Left renal pelvis (tissue), 4 donors: ENCODE data around the gene SNTG2. TPM values are rescaled to one million over a fixed set of nuclear protein-coding genes. Genes with fewer than 3 reads are reported as not detected.
A peak's percentile ranks its signal among the peaks of the same experiment; 100 is the strongest.

ENCODE experiments used
- DNase-seq, 4 donors: peaks; one replicate each; pipeline ENCODE4 v3.0.0-alpha.2; 2013; ENCODE audit warnings: low read depth in 4 of 4, low spot score in 3 of 4
- polyA plus RNA-seq, 4 donors: library from polyadenylated mRNA; unstranded; fragments of 120-200 nt; gene quantifications; one replicate each; pipeline ENCODE4 v1.2.1, GENCODE V29; 2013; ENCODE audit not compliant: insufficient read length in 4 of 4

Gene SNTG2
- polyA plus RNA-seq, 4 donors, result 1.8 to 2.5 (median 2.4) TPM

DNA sequence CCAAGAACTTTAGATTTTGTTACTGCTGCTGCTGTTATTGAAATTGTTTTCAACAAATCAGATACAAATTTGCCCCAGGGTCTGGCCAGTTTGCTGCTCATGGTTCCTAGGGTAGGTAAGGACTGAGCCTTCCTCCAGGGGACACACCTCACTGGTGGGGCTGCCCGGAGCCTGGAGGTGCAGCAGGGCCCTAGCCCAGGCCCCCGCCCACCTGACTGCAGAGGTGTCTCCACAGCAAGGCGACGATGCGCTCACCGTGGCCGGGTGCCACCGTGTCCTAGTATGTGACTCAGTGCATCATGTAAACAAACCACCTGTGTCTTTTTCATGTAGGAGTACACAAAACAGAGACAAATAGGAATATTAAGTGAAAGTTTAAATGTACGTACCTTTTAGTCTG lies 309.1 kb downstream of the SNTG2 start:
- DNase-seq, result no peak

DNA sequence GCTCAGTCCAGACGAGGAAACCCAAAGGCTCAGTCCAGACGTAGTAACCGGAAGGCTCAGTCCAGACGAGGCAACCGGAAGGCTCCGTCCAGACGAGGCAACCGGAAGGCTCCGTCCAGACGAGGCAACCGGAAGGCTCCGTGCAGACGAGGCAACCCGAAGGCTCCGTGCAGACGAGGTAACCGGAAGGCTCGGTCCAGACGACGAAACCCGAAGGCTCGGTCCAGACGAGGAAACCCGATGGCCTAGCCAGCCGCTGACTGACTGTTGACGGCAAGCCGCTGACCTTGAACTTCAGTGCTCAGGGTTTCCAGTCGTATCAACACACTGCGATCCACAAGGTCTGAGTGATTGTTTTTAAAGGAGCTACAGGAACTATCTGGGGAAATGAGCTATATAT lies 312.0 kb downstream of the SNTG2 start:
- DNase-seq, result no peak

DNA sequence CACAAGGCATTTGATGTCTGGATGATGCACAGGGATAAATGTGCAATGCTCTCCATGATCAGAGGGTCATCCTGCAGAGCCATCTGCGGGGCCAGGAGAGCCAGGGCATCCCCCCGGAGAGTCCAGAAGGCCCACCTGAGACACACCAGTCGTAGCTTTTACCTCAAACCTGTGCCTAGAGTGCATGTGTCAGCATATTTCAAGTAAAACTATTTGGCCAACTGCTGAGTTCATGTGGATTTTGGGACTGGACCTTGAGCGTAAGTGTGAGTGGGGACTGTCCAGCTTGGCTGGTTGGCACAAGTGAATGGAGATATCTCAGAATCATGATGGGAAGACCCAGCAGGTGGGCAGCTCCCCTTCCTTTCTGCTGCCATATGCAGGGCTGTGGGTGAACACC lies 314.8 kb downstream of the SNTG2 start:
- DNase-seq, result no peak

DNA sequence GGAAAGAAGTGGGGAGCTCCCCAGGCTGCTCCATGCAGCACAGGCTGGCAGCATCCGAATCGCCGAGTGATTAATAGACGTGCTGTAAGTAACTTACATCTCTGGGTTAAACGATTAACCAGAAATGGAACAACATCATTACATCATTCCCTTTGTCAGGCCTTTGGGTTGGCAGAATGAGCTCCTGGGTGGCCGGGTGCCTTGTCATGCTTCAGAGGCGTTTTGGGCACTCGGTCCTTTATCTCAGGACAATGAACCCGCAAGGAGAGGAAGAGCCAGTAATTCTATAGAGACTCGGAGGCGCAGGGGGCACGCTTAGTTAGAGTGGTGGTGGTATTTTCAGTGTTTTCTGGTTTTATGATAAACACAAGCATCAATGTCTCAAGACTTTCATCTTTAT lies 315.7 kb downstream of the SNTG2 start:
- no peak for DNase-seq

DNA sequence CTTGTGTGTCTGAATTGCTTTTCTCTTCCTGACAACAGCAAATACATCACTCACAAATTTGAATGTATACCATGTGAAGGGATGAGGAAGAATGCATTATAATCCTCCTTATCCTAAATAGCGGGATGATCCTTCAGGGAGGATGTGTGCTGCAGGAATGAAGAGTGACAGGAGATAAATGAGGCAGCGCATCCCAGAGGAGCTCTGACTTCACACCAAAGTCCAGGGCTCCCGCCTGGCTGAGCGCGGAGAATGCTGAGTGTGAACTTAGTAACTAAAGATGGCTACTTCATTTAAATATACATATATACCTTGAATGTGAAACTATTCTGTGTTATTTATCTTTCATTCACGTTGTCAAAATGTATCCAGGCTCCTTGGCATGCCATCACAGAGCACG lies 317.4 kb downstream of the SNTG2 start:
- peak in 2 of 4 donors; percentile 5 to 17 for DNase-seq

DNA sequence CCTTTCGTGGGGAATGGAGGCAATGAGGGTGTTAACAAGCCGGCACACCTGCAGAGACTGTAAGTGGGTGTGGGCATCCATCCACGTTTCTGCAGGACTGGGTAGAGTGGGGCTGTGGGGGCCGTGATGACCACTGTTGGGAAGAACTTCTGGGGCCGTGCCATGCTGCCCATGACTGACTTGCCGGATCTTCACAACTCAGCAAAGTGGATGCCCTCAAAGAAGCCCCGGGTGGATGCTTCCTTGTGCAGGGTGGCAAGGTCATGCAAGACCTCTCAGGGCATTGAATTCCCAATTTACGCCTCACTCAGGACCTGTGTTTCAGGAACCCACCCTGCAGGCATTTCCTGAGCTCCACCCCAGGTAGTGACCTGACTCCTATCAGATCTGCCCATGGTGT lies 319.2 kb downstream of the SNTG2 start:
- no peak for DNase-seq

DNA sequence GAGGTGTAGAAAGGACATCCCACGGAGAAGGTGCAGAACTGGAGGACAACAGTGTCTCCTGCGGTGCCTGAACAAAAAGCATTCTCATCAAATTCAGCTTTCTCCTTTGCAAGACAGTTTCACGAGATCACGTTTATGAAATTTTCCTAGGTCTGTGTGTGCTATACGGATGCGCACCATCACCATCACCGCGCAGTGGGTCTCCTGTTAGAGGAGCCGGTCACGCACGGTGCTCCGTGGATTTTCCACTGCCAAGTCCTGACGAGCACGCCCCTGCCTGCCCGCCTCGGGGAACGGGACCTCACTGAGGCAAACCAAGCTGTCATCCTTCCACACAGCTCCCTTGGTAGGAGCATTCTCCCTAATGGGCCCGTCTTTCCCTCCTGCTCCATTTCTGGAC lies 322.2 kb downstream of the SNTG2 start:
- DNase-seq, result no peak

DNA sequence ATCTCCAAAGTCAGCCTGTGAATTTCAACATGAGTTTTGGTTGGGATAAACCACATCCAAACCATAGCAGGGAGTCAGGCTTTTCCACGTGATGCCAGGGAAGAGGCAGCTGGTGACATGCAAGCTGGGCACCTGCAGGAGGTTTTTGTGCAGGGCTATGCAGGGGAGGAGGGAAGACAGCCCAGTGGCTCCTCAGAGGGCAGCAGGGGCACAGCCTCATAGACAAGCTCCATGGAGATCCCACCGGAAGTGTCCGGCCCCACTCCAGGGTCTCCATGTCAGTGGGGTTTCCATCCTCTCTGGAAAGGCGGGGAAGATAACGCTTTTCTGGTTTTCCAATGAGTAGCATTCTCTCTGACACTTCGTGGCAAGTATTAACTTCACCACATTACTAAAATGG lies 327.0 kb downstream of the SNTG2 start:
- DNase-seq, result no peak

DNA sequence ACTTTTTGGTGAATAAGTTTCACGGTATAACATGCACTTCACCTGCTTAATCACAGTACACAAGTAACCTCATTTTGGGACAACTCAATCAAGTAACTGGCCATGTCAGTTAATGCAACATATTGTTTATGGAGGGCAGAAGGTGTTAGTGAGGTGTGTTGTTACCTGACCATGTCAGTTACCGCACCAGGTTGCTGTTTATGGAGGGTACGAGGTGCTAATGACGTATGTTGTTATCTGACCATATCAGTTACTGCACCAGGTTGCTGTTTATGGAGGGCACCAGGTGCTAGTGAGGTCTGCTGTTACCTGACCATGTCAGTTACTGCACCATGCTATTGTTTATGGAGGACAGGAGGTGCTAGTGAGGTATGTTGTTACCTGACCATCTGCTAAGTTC lies 327.5 kb downstream of the SNTG2 start:
- no peak for DNase-seq

DNA sequence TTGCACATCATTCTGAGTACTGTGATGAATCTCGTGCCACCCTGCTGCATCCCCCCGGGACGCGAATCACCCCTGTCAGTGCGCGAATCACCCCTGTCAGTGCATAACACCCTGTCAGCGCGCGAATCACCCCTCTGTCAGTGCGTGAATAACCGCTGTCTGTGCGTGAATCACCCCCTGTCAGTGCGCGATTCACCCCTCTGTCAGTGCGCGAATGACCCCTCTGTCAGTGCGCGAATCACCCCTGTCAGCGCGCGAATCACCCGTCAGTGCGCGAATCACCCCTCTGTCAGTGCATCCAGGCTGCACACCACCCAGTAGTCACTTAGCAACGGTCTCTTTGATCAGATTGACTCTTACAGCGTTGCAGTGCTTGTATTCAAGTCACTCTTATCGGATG lies 328.2 kb downstream of the SNTG2 start:
- no peak for DNase-seq

DNA sequence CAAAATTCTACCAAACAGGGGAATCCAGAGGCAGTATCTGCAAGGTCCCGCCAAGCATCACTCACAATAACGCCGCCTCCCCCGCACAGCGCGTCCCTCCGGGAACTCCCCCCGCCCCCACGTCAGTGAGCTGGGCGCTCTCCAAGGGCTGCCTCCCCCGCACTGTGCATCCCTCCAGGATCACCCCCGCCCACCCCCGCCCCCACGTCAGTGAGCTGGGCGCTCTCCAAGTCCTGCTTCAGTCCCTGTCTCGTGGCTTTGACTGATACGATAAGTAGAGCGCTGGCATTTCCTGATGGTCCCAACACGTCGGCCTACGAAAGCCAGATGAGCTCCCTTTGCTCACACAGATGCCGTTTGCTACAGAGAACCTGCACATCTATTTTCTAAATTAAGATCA lies 331.9 kb downstream of the SNTG2 start:
- DNase-seq, result peak; percentile 27 to 39 (median 37)

DNA sequence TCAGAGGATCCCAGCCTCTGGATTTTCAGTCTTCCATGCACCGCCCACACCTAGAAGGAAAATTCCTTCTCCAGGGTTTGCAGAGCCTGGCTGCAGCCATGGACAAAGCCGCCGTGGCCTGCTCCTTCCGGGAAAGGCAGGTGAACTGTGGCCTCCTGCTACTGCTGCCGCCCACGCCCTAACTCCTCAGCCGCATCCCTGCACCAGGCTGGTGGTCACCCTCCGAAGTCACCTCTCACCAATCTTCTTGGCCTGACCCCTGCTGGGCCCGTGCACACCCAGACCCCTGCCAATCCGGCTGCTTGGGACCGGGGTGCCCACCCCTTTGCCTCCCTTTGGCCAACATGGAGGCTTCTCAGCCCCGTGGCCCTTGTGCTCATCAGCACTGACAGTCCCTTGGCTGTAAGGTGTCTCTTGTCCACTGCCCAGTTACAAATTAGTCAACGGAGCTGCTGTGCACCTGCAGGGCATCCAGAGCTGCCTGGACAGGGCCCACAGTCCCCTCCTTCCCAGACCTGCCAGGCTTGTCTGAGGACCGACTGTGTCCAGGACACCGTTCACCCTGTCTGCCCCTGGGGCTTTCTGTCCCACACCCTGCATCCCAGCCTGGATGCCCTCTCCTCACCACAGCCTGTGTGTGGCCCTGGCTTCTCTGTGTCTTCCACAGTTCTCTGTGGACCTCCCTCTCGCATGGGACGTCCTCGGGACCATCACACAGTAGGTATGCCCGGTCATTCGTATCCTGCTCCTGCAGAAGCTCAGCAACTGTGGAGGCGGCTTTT lies 332.6 kb downstream of the SNTG2 start:
- no peak for DNase-seq

DNA sequence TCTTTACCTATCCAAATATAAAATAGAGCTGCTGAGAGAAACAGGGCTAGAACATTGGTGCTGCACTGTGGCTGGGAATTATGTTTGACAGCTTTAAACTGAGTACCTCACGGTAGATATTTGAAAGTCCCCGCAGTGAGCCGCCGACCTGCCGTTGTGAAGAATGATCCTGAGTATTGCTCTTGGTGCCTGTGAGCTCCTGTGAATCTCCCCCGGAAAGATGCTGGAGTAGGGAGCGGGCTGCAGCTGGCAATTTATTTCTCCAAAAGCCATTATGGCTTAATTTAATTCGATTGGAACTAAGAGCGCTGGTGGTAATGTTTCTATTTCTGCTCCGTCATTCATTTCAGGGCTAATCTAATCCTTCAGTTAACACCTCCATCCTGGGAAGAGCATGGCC lies 333.2 kb downstream of the SNTG2 start:
- no peak for DNase-seq

DNA sequence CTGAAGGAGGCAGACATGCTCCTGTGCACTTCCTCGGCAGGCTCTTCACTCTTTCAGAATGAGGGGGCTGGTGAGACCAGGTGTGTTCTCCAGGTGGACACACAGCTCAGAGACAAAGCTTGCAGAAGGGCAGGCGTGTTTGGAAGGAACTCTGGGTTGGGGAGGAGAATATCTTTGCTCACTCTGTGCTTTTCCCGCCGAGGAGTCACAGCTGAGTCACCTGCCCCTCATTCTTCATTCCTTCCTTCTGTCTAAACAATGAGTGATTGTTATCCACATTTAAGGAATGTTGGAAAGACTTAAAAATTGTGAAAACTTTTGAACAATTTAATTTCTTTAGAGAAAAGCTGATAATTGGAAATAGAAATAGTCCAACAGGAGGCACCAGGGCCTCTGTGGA lies 336.3 kb downstream of the SNTG2 start:
- DNase-seq, result no peak

DNA sequence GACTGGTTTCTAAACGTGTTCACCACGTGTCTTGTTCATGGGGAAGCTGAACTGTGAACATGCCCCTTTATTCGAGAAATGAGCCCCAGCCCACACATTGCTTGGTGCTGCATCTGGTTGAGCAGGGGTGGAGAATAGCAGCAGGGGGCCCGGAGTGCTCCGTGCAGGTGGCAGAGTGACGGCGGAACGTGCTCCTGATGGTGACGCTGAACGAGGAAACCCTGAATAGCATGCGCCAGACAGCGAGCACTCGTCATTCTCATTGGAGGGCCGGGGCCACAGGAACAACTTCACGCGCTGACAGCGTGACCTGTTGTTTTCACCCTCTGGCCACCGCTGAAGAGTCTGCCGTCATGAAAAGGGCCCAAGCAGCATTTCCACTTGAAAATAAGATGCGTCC lies 336.8 kb downstream of the SNTG2 start:
- DNase-seq, result no peak

DNA sequence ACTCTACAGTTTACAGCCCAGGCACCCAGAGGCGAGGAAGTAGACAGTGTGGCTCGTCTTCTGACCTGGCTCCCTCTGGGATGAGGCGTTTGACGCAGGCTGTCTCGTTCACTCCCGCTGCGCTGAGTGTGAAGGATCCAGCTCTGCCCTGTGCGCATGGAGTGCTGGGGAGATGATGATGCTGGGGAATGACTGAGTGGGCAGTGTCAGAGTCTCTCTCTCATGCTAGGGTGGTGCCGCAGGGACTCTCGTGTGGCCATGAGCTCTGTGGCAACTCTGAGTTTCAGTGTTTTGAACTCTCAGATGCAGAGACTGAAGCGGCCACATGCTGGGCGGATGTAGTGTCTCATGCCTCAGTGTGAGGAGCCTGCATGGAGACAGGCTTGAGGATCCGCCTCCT lies 344.3 kb downstream of the SNTG2 start:
- no peak for DNase-seq

DNA sequence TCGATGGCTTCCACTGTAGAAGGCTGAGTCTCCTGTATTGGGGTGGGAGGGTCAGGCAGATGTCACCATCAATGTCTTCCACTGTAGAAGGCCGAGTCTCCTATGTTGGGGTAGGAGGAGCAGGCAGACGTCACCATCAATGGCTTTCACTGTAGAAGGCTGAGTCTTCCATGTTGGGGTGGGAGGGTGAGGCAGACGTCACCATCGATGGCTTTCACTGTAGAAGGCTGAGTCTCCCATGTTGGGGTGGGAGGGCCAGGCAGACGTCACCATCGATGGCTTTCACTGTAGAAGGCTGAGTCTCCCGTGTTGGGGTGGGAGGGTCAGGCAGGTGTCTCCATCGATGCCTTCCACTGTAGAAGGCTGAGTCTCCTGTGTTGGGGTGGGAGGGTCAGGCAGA lies 345.1 kb downstream of the SNTG2 start:
- DNase-seq, result no peak

DNA sequence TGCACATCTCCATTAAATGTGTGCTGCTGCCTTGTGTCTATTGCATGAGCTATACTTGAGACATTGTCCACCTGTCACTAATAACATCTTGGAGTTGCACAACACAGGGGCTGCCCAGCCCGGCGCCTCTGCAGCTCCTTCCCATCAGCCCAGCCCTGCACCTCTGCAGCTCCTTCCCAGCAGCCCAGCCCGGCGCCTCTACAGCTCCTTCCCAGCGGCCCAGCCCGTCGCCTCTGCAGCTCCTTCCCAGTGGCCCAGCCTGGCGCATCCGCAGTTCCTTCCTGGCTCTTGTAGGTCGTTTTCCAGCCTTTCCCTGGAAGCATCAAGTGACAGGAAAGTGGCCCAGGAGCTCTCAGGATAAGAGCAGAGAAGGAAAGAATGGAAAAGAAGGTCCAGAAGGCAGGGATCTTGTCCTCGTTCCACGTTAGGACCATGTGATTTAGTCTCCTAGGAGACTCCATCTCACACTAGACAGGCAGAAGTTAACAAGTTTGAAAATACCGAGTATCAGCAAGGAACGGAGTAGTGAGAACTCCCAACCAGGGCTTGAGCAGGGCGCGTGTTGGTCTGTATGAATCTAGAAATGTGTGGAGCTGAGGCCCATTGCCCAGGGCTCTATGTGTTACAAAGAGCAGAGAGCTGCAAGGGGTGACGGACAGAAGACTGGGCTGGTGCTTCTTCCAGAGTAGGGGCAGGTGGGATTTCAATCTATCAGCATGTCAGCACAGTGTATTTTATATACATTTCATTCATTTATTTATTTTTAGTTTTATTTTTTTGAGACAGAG lies 346.9 kb downstream of the SNTG2 start:
- DNase-seq, result no peak

DNA sequence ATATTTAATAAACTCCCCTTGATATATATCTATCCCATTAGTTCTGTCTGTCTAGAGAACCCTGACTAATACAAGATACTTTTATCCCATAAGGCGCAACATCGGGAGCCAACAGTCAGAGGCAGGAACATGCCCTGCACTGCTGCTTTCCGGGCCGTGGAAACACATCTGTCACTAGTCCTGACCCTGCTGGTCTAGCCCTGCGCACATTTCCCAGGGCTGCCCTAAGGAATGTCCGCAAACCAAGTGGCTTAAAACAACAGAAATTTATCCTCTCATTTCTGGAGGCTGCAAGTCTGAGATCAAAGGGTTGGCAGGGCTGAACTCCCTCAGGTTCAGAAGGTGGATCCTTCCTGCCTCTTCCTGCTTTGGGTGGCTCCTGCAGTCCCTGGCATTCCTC lies 348.4 kb downstream of the SNTG2 start:
- DNase-seq, result no peak

DNA sequence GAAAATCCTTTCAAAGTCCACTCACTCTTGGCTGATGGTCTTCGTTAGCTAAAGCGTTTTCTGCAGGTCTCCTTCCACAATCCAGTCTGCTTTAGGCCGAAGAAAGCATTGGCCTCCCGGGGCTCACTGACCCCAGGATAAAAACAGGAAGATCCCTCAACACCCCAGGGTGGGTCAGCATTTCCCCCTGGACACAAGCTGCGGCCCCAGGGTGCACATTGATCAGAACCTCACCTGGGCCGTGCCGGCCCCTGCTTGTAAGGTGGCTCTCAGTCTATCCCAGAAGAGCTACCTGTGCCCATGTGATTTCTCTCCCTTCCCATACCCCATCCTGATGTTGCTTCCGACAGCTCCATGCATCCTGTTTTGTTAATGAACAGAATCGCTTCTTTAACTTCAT lies 349.6 kb downstream of the SNTG2 start:
- no peak for DNase-seq

DNA sequence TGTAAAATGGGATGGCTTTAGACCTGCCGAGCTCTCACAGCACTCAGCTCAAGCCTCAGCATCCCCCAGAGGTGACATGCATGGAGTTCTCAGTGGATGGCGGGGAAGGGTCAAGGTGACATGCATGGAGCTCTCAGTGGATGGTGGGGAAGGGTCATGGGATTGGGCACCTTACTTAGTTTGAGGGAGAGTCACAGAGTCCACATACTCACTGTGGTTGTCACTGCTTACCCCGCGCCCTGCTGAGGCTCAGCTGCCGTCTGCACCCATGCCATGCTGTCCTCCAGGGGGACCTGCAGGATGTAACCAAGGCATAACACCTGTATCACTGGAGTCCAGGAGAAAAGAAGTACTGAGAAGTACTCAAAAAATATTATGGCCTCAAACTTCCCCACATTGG lies 350.4 kb downstream of the SNTG2 start:
- DNase-seq, result no peak

DNA sequence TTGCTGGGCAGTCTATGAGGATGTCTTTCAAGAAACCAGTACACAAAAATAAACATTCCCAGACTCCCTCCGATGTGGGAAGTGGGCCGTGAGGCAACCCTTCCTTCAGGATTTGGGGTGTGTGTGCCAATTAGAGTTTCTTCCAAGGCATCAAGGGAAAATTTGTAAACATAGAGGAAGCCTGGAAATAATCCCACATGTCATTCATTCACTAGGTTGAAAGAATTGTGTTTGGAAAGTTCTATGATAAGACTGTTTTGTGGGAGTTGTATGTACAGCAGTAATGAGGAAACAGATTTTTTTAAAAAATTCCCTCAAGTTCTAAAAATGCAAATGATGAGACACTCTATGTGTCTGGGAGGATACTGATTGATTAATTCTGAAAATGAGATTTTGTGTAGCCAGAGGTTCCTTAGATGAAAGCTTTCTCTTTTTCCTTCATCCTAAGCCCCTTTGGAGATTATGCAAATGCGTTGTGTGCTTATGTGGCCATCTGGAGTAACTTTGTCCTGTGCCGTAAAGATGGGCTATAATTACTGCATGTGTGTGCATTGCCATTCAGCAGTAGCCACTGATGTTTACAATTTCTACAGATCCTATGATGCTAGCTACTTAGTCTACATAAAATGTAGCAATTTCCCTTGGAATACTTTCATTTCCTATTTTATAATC lies 354.8 kb downstream of the SNTG2 start:
- no peak for DNase-seq
